ENCODE measurements around the gene CBX2. TPM values are rescaled to one million over a fixed set of nuclear protein-coding genes. Genes with fewer than 3 reads are reported as not detected.

Gene CBX2
- total RNA-seq, 1 experiment from 2014 or later: 18.0 TPM

GRCh38 chr17:79801156-79802038 is 23.4 kb downstream of the CBX2 start:
- no peak for DNase-seq (ENCODE audit: low read depth, low spot score)
- in situ Hi-C loops (cut with HindIII; ENCODE audit: low pct_unique_long_range_greater_than_20kb, low sequenced_read_pairs): no loop called here

- DNase-seq (ENCODE audit: low read depth, low spot score): no peak
- in situ Hi-C loops (cut with HindIII; ENCODE audit: low pct_unique_long_range_greater_than_20kb, low sequenced_read_pairs): no loop called here
Observed at GRCh38 chr17:79802039-79802735, 24.2 kb downstream of the CBX2 start.

- no peak for DNase-seq (ENCODE audit: low read depth, low spot score)
- in situ Hi-C loops (cut with HindIII; ENCODE audit: low pct_unique_long_range_greater_than_20kb, low sequenced_read_pairs): no loop called here
Observed at GRCh38 chr17:79802736-79803420, 24.9 kb downstream of the CBX2 start.

GRCh38 chr17:79803421-79803996 is 25.6 kb downstream of the CBX2 start:
- in situ Hi-C loops (cut with HindIII; ENCODE audit: low pct_unique_long_range_greater_than_20kb, low sequenced_read_pairs): no loop called here
- DNase-seq (ENCODE audit: low read depth, low spot score): no peak

- in situ Hi-C loops (cut with HindIII; ENCODE audit: low pct_unique_long_range_greater_than_20kb, low sequenced_read_pairs): no loop called here
- no peak for DNase-seq (ENCODE audit: low read depth, low spot score)
Observed at GRCh38 chr17:79803997-79804855, 26.3 kb downstream of the CBX2 start.

GRCh38 chr17:79804856-79805696 is 27.1 kb downstream of the CBX2 start:
- DNase-seq (ENCODE audit: low read depth, low spot score): no peak
- in situ Hi-C loops (cut with HindIII; ENCODE audit: low pct_unique_long_range_greater_than_20kb, low sequenced_read_pairs): no loop called here

- DNase-seq (ENCODE audit: low read depth, low spot score): no peak
- in situ Hi-C loops (cut with HindIII; ENCODE audit: low pct_unique_long_range_greater_than_20kb, low sequenced_read_pairs): no loop called here
Observed at GRCh38 chr17:79806446-79806760, 28.5 kb downstream of the CBX2 start.

GRCh38 chr17:79806863-79807720 is 29.1 kb downstream of the CBX2 start:
- in situ Hi-C loops (cut with HindIII; ENCODE audit: low pct_unique_long_range_greater_than_20kb, low sequenced_read_pairs): no loop called here
- DNase-seq (ENCODE audit: low read depth, low spot score): peak; percentile 55

GRCh38 chr17:79808763-79809529 is 31.0 kb downstream of the CBX2 start:
- in situ Hi-C loops (cut with HindIII; ENCODE audit: low pct_unique_long_range_greater_than_20kb, low sequenced_read_pairs): no loop called here
- peak; percentile 83 for DNase-seq (ENCODE audit: low read depth, low spot score)

- in situ Hi-C loops (cut with HindIII; ENCODE audit: low pct_unique_long_range_greater_than_20kb, low sequenced_read_pairs): no loop called here
- DNase-seq (ENCODE audit: low read depth, low spot score): no peak
Observed at GRCh38 chr17:79809530-79810129, 31.7 kb downstream of the CBX2 start.

- in situ Hi-C loops (cut with HindIII; ENCODE audit: low pct_unique_long_range_greater_than_20kb, low sequenced_read_pairs): no loop called here
Observed at GRCh38 chr17:79810130-79811010, 32.4 kb downstream of the CBX2 start.

GRCh38 chr17:79811011-79811867 is 33.3 kb downstream of the CBX2 start:
- in situ Hi-C loops (cut with HindIII; ENCODE audit: low pct_unique_long_range_greater_than_20kb, low sequenced_read_pairs): no loop called here
- DNase-seq (ENCODE audit: low read depth, low spot score): peak; percentile 74

More at GRCh38 chr17:79810130-79811010, 32.4 kb downstream of the CBX2 start:
- DNase-seq (ENCODE audit: low read depth, low spot score): peak; percentile 94

- DNase-seq (ENCODE audit: low read depth, low spot score): no peak
- in situ Hi-C loops (cut with HindIII; ENCODE audit: low pct_unique_long_range_greater_than_20kb, low sequenced_read_pairs): no loop called here
Observed at GRCh38 chr17:79811868-79812352, 34.0 kb downstream of the CBX2 start.
